C1 segment of cervical spinal cord (tissue), 14 donors: ENCODE data around the gene FAM120A.
A peak's percentile ranks its signal among the peaks of the same experiment; 100 is the strongest.
"Not testable (repeated sequence)": the region's sequence is repeated elsewhere in the genome, so short reads cannot be mapped to it uniquely, and the experiment has no call there.

Experiments used
- DNase-seq, 14 donors: peaks; one replicate each; lab custom pipeline; 2025; lab: John Stamatoyannopoulos, UW

Gene FAM120A, protein sequence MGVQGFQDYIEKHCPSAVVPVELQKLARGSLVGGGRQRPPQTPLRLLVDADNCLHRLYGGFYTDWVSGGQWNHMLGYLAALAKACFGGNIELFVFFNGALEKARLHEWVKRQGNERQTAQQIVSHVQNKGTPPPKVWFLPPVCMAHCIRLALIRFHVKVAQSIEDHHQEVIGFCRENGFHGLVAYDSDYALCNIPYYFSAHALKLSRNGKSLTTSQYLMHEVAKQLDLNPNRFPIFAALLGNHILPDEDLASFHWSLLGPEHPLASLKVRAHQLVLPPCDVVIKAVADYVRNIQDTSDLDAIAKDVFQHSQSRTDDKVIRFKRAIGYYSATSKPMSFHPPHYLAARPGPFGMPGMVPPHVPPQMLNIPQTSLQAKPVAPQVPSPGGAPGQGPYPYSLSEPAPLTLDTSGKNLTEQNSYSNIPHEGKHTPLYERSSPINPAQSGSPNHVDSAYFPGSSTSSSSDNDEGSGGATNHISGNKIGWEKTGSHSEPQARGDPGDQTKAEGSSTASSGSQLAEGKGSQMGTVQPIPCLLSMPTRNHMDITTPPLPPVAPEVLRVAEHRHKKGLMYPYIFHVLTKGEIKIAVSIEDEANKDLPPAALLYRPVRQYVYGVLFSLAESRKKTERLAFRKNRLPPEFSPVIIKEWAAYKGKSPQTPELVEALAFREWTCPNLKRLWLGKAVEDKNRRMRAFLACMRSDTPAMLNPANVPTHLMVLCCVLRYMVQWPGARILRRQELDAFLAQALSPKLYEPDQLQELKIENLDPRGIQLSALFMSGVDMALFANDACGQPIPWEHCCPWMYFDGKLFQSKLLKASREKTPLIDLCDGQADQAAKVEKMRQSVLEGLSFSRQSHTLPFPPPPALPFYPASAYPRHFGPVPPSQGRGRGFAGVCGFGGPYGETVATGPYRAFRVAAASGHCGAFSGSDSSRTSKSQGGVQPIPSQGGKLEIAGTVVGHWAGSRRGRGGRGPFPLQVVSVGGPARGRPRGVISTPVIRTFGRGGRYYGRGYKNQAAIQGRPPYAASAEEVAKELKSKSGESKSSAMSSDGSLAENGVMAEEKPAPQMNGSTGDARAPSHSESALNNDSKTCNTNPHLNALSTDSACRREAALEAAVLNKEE

GRCh38 chr9:93450945-93451815 lies at the start of gene FAM120A:
FAM120A (plus strand) TSS chr9:93451685; CDS start chr9:93451916, 231 bp downstream.
- peak in 12 of 14 donors; percentile 36 to 86 (median 70) for DNase-seq

DNA sequence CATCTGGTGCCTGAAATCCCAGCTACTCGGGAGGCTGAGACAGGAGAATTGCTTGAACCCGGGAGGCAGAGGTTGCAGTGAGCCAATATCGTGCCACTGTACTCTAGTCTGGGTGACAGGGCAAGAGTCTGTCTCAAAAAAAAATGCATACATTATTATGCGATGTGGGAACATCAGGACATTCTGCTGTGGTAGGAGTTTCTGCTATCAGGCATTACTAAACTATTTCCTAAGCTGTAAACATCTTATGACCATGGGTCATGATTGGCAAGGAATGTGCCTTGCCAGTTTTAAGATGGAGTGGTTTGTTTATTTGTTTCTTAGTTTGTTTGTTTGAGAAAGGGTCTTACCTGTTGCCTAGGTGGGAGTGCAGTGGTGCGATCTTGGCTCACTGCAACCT lies 45.1 kb upstream of the FAM120A start:
- DNase-seq, result no peak

DNA sequence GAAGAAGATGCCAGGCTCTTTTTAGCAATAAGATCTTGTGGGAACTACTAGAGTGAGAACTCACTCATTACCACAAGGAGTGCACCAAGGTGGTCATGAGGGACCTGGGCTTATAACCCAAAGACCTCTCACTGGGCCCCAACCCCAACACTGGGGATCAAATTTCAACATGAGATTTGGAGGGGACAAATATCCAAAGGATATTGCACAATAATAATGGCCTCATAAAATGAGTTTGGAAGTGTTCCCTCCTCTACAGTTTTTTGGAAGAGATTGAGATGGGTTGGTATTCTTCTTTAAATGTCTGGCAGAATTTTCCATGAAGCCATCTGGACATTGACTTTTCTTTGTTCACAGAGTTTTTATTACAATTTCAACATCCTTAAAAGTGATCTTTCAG lies 38.0 kb upstream of the FAM120A start:
- DNase-seq, result no peak

- DNase-seq, result no peak
Measured at GRCh38 chr9:93415176-93415690, 36.3 kb upstream of the FAM120A start.

GRCh38 chr9:93416530-93417235 lies 34.8 kb upstream of the FAM120A start:
- no peak for DNase-seq

DNA sequence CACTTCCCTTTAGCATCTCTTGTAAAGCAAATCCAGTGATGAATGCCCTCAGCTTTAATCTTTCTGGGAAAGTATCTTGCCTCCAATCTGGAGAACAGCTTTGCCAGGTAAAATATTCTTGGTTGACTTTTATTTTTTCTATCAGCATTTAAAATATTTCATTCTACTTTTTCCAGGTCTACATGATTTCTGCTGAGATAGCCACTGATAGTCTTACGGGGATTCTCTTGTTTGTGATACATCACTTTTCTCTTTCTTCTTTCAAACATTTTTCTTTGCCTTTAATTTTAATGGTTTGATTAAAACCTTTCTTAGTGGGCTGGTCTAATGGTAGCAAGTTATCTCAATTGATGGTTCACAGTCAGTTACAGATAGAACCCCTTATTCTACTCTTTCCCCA lies 33.9 kb upstream of the FAM120A start:
- no peak for DNase-seq

DNA sequence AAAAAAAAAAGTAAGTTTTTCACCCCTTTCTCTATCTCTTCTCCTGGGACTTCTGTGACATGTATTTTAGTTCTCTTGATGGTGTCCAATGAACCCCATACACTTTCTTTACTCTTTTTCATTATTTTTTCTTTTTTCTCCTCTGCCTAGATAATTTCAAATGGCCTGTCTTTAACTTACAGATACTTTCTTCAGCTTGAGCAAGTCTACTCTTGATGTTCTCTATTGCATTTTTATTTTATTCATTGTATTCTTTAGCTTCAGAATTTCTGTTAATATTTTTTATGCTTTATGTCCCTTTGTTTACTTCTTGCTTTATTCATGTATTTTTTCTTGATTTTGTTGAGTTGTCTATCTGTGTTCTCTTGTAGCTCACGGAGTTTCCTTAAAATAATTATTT lies 32.5 kb upstream of the FAM120A start:
- no peak for DNase-seq

- DNase-seq, result no peak
Measured at GRCh38 chr9:93422977-93423616, 28.4 kb upstream of the FAM120A start.

DNA sequence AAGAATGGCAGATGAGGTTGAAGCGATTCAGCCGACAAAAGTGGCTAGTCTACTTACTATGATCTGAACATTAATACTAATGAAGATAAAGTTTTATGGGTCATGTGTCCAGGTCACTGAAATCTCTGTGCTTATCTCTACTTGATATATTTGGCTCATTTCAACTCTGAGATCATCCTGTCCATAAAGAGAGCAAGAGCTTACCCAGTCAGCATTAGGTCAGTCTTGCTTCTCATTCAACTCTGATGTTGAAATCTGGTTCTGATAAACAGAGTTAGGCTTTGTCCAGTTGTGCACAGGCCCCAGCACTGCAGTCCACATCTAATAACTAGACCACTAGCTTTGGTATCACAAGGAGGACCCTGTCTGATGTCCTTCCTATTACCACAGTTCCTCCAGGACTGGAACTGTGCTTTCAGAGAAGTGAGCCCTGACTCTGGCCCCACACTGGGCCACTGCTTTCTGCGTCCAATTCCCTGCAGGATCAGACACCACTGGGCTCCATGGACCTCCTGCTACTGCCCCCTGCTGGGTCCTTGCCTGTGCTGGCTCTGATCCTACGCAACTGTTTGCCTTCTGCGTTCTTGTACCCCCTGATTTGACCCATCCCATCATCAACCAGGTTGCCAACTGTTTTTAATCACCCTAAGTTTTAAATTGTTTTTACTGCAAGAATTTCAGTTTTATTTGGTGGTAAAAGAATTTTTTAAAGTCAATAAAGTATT lies 23.7 kb upstream of the FAM120A start:
- DNase-seq, result no peak

DNA sequence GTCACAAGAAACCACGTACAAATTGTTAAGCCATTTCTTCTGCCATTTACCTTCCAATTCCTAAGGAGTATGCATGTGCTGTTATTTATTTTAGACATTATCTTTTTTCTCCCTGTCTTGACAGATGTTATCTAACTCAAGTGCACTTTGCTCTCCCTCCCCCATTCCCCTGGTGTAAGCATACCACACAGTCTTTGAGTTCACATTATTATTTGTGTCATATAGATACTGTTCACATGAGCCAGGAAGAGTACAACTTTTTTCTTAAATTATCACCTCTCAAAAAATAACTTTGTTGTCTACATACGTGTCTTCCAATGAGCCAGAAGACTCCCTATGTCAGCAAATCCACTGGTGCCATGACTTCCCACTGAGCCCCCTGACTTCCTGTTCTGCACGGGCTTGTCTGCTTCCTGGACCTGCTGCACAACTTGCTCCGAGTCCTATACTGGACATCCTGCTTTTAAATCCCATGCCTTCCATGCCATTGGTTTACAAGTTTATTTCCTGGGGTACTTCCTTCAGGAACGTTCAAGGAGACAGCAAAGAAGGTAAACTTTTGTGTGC lies 19.9 kb upstream of the FAM120A start:
- peak in 1 of 14 donors; percentile 1 for DNase-seq

DNA sequence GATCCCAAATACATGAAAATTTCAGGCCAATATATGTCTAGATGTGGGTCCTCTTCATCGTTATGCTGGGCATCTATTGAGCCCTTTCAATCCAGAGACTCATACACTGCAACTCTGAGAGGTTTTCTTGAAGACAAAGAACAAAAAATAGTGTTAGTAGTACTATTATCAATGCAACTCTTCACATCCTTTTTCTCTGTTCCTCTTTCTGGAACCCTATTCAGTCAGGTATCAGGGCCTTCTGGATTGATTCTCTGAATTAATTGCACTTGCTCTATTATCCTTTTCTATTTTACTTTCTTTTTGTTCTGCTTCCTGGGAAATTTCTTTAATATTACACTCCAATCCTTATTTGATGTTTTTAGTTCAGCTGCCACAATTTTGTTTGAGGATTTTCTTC lies 18.5 kb upstream of the FAM120A start:
- no peak for DNase-seq

DNA sequence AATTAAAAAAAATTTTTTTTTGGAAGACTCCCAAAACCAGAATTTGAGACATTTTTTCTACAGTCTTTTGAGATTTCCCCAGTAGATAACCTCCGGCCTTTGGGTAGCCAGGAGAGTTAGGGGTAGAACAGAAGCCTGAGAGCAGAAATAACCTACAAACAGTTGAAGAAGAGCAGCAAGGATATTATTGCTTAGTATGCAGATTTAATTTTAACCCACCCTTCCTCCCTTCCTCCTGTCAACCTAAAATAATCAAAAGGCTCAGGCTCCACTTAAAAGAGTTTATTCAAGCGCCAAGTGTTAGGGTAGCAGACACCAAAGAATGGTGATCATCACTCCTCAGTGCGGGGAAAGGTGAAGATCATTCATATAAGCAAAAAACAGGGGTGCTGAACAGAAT lies 17.4 kb upstream of the FAM120A start:
- no peak for DNase-seq

- no peak for DNase-seq
Measured at GRCh38 chr9:93435386-93435785, 16.1 kb upstream of the FAM120A start.

- no peak for DNase-seq
Measured at GRCh38 chr9:93436218-93436617, 15.3 kb upstream of the FAM120A start.

- DNase-seq, result no peak
Measured at GRCh38 chr9:93436655-93437407, 14.7 kb upstream of the FAM120A start.

DNA sequence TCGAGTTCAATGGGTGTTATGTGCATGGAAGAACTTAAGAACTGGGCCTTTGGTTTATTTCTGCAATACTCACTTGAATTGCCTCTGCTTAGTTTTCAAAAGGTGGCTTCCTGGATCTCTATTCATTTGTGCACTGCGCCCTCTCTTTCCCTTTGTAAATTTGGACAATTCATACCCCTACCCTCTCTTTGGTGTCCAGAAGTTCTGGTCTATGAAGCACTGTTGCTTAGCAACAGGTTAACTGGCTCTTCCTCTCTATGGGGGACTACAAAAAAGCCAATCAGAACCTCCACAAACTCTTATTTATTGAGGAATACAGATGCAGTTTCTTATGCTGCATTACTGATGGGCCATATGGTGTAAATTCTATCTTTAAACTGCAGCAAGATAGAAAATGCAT lies 13.5 kb upstream of the FAM120A start:
- DNase-seq, result no peak

DNA sequence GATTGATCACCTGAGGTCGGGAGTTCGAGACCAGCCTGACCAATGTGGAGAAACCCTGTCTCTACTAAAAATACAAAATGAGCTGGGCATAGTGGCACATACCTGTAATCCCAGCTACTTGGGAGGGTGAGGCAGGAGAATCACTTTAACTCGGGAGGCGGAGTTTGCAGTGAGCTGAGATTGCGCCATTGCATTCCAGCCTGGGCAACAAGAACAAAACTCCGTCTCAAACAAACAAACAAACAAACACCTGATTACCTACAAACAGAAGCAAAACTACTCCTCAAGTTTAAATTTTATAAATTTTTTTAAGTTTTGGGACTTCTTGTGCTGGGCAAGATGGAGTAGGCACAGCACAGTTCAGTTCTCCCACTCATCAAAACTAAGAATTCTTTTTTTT lies 12.2 kb upstream of the FAM120A start:
- DNase-seq, result not testable (repeated sequence)
